Measurements from ENCODE around the gene PRSS8.

- TF ChIP-seq, protein P1, sequence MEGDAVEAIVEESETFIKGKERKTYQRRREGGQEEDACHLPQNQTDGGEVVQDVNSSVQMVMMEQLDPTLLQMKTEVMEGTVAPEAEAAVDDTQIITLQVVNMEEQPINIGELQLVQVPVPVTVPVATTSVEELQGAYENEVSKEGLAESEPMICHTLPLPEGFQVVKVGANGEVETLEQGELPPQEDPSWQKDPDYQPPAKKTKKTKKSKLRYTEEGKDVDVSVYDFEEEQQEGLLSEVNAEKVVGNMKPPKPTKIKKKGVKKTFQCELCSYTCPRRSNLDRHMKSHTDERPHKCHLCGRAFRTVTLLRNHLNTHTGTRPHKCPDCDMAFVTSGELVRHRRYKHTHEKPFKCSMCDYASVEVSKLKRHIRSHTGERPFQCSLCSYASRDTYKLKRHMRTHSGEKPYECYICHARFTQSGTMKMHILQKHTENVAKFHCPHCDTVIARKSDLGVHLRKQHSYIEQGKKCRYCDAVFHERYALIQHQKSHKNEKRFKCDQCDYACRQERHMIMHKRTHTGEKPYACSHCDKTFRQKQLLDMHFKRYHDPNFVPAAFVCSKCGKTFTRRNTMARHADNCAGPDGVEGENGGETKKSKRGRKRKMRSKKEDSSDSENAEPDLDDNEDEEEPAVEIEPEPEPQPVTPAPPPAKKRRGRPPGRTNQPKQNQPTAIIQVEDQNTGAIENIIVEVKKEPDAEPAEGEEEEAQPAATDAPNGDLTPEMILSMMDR (IDR thresholded peaks at IDR 0.05) = no peak
- TF ChIP-seq POLR2A (IDR thresholded peaks at IDR 0.05) = no peak
These were observed 13.8 kb upstream of the PRSS8 start for GRCh38 chr16:31149332-31149731.
